Measurements from ENCODE around the gene IQCN. TPM values are rescaled to one million over a fixed set of nuclear protein-coding genes. Genes with fewer than 3 reads are reported as not detected.

IQCN gene
- total RNA-seq, 2 experiments from 2014 or later = 18.1 to 18.7 TPM

- ChIA-PET CTCF (interaction anchor here (1.9 to 5.8 kb wide), 3 partner anchors 26 to 62 kb away, joined by 8 to 51 read pairs (median 19); partner anchors contain the start of gene MPV17L2), POLR2A (interaction anchor here (1.6 to 2.9 kb wide), 2 partner anchors 27 to 61 kb away, joined by 7 to 11 read pairs; partner anchors contain the start of gene MPV17L2)
- peaks cover 0 to 7% of the 10 kb centered on the region in 2 experiments for H3K9me3 ChIP-seq (ENCODE audit: control insufficient read depth in 1 of 2, insufficient read depth in 1 of 2, low read length in 2 of 2)
- peaks cover 8% of the 10 kb centered on the region for H3K4me1 ChIP-seq (ENCODE audit: insufficient read depth, low read length)
- H3K36me3 ChIP-seq (ENCODE audit: insufficient read depth, low read length) = no peaks in the 10 kb centered on the region
- H3K9me3 Mint-ChIP-seq = no peaks in the 10 kb centered on the region
- H3K4me3 ChIP-seq (ENCODE audit: low read length) = no peak overlapping the region
- intact Hi-C loops (cut with DNase I, micrococcal nuclease) = loop anchor here (2.0 to 5.0 kb wide), 5 partner anchors 48 to 316 kb away; partner anchors contain the start of gene RAB3A (in 1 of the 2)
- H3K4me1 Mint-ChIP-seq (ENCODE audit: low read depth) = no peaks in the 10 kb centered on the region
- TF ChIP-seq, protein P1, sequence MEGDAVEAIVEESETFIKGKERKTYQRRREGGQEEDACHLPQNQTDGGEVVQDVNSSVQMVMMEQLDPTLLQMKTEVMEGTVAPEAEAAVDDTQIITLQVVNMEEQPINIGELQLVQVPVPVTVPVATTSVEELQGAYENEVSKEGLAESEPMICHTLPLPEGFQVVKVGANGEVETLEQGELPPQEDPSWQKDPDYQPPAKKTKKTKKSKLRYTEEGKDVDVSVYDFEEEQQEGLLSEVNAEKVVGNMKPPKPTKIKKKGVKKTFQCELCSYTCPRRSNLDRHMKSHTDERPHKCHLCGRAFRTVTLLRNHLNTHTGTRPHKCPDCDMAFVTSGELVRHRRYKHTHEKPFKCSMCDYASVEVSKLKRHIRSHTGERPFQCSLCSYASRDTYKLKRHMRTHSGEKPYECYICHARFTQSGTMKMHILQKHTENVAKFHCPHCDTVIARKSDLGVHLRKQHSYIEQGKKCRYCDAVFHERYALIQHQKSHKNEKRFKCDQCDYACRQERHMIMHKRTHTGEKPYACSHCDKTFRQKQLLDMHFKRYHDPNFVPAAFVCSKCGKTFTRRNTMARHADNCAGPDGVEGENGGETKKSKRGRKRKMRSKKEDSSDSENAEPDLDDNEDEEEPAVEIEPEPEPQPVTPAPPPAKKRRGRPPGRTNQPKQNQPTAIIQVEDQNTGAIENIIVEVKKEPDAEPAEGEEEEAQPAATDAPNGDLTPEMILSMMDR (IDR thresholded peaks at IDR 0.05) = no peak
- H3K27me3 ChIP-seq (ENCODE audit: control insufficient read depth in 1 of 2, insufficient read depth in 2 of 2, low read length in 2 of 2) = peaks cover 8 to 12% of the 10 kb centered on the region in 2 experiments
- no peak for DNase-seq
- H3K27me3 Mint-ChIP-seq = peaks cover 31% of the 10 kb centered on the region
- no peak overlapping the region for H3K27ac ChIP-seq (ENCODE audit: low read depth in 1 of 2, low read length in 2 of 2)
- H3K36me3 Mint-ChIP-seq (ENCODE audit: low read depth) = no peaks in the 10 kb centered on the region
- ATAC-seq (ENCODE audit: poor library complexity) = no peak
- no peak overlapping the region for H3K27ac Mint-ChIP-seq
- H3K4me3 Mint-ChIP-seq = no peak overlapping the region
These were observed 21.1 kb downstream of the IQCN start for GRCh38 chr19:18253130-18253529.

DNA sequence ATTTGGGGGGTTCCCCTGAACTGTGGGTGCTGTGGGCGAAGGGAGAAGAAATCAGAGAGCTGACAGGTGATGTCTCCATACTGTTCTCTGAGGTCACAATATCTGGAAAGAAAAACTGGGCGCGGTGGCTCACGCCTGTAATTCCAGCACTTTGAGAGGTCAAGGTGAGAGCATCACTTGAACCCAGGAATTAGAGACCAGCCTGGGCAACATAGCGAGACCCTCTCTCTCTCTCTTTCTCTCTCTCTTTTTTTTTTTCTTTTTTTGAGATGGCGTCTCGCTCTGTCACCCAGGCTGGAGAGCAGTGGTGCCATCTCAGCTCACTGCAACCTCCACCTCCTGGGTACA lies 21.9 kb downstream of the IQCN start:
- Histone ChIP-seq H3K27me3 (ENCODE audit: control insufficient read depth in 1 of 2, insufficient read depth in 2 of 2, low read length in 2 of 2) (peaks cover 8 to 12% of the 10 kb centered on the region in 2 experiments), H3K4me1 (ENCODE audit: insufficient read depth, low read length) (peaks cover 8% of the 10 kb centered on the region), H3K36me3 (ENCODE audit: insufficient read depth, low read length) (no peaks in the 10 kb centered on the region), H3K9me3 (ENCODE audit: control insufficient read depth in 1 of 2, insufficient read depth in 1 of 2, low read length in 2 of 2) (peaks cover 0 to 7% of the 10 kb centered on the region in 2 experiments), H3K27ac (ENCODE audit: low read depth in 1 of 2, low read length in 2 of 2) (no peak overlapping the region), H3K4me3 (ENCODE audit: low read length) (no peak overlapping the region)
- ChIA-PET CTCF (interaction anchor here (0.9 to 5.8 kb wide), 12 partner anchors 11 to 100 kb away, joined by 3 to 51 read pairs (median 6); partner anchors contain the start of genes MPV17L2, PIK3R2 and RAB3A), POLR2A (interaction anchor here (1.0 to 1.6 kb wide), 2 partner anchors 27 to 60 kb away, joined by 3 to 7 read pairs; partner anchors contain the start of gene MPV17L2)
- DNase-seq = no peak
- Mint-ChIP-seq H3K9me3 (no peaks in the 10 kb centered on the region), H3K4me3 (no peak overlapping the region), H3K27me3 (peaks cover 31% of the 10 kb centered on the region), H3K36me3 (ENCODE audit: low read depth) (no peaks in the 10 kb centered on the region), H3K27ac (no peak overlapping the region), H3K4me1 (ENCODE audit: low read depth) (no peaks in the 10 kb centered on the region)
- intact Hi-C loops (cut with DNase I, micrococcal nuclease) = loop anchor here (1.0 to 5.0 kb wide), 6 partner anchors 48 to 315 kb away; partner anchors contain the start of gene RAB3A (in 1 of the 2)
- TF ChIP-seq, protein P1 (IDR thresholded peaks at IDR 0.05) = no peak
- ATAC-seq (ENCODE audit: poor library complexity) = no peak

DNA sequence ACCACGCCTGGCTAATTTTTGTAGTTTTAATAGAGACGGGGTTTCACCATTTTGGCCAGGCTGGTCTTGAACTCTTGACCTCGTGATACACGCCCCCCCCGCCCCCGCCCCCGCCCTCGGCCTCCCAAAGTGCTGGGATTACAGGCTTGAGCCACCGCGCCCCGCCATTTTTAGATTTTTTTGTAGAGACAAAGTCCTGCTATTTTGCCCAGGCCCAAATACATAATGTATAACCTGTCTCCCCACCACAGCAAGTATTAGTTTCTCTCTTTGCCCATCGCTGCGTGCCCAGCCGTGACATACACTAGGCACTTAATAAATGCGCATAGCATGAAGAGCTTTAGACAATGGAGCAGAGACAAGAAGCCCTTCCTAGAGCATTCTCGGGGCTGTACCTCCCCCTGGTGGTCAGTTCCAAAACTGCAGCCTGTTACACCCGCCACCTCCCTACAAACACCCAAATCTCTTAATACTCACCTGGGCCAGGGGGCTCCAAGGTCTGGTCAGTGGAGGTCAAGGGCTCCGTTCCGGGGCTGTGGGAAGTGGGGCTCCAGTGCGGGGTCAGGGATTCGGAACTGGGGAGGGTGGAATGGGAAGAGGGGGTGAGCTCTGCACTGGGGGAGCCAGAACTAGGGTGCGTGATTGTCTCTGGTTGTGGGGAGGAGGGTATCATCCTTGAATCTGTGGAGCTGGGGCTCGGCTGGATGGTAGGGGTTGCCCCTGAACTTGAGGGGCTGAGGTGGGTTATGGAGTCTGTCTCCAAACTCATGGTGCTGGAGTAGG lies 22.5 kb downstream of the IQCN start:
- DNase-seq = peak; percentile 65 to 90 (median 81)
- no peaks in the 10 kb centered on the region for H3K9me3 Mint-ChIP-seq
- Histone ChIP-seq H3K27ac (ENCODE audit: low read depth in 1 of 2, low read length in 2 of 2) (no peak overlapping the region), H3K36me3 (ENCODE audit: insufficient read depth, low read length) (no peaks in the 10 kb centered on the region), H3K4me3 (ENCODE audit: low read length) (no peak overlapping the region), H3K4me1 (ENCODE audit: insufficient read depth, low read length) (peaks cover 8% of the 10 kb centered on the region), H3K9me3 (ENCODE audit: control insufficient read depth in 1 of 2, insufficient read depth in 1 of 2, low read length in 2 of 2) (peaks cover 0 to 7% of the 10 kb centered on the region in 2 experiments), H3K27me3 (ENCODE audit: control insufficient read depth in 1 of 2, insufficient read depth in 2 of 2, low read length in 2 of 2) (peaks cover 8 to 12% of the 10 kb centered on the region in 2 experiments)
- no peak overlapping the region for H3K27ac Mint-ChIP-seq
- POLR2A ChIA-PET = interaction anchor here (1.0 to 1.6 kb wide), 2 partner anchors 28 to 59 kb away, joined by 3 to 7 read pairs; partner anchors contain the start of gene MPV17L2
- CTCF ChIA-PET = interaction anchor here (0.5 to 5.8 kb wide), 20 partner anchors 11 to 314 kb away, joined by 3 to 51 read pairs (median 4); partner anchors contain the start of genes LSM4, MPV17L2, PIK3R2 and RAB3A
- no peaks in the 10 kb centered on the region for H3K36me3 Mint-ChIP-seq (ENCODE audit: low read depth)
- no peaks in the 10 kb centered on the region for H3K4me1 Mint-ChIP-seq (ENCODE audit: low read depth)
- peaks cover 31% of the 10 kb centered on the region for H3K27me3 Mint-ChIP-seq
- ATAC-seq (ENCODE audit: poor library complexity) = peak; percentile 91
- H3K4me3 Mint-ChIP-seq = no peak overlapping the region
- intact Hi-C loops (cut with DNase I, micrococcal nuclease) = loop anchor here (1.0 to 5.0 kb wide), 10 partner anchors 43 to 314 kb away; partner anchors contain the start of gene RAB3A (in 1 of the 2)
- TF ChIP-seq, protein P1 (IDR thresholded peaks at IDR 0.05) = peak; percentile 80

Measured in CD4-positive, alpha-beta T cell (primary cell).